PC-9 (cell line): Measurements from ENCODE around the gene DIPK1B. TPM values are rescaled to one million over a fixed set of nuclear protein-coding genes. Genes with fewer than 3 reads are reported as not detected.

Experiments used
- BruUV-seq: library from RNA; stranded (reverse); fragments of 400-500 nt; replicated peaks from 2 replicates; lab custom pipeline; 2021; lab: Mats Ljungman, UMichigan
- CTCF ChIA-PET: fragments of 300-600 bp; sonication (Branson Sonifier 250); formaldehyde crosslinking; loops from one replicate; lab custom pipeline; 2022; ENCODE audit warnings: antibody characterized with exemption; lab: Charles Lee
- POLR2A ChIA-PET: fragments of 300-600 bp; sonication (Branson Sonifier 250); formaldehyde crosslinking; loops from one replicate; lab custom pipeline; 2022; ENCODE audit warnings: antibody characterized with exemption; ENCODE audit not compliant: unreplicated experiment; lab: Charles Lee
- DNase-seq, 2 experiments: peaks; one replicate each; pipeline versions ENCODE4 v3.0.0 to v3.0.0-alpha.2; 2015 to 2022; ENCODE audit warnings: mixed read lengths in 1 of 2
- H2AFZ ChIP-seq: fragments of 200-600 bp; sonication (generic); 2 replicates; pipeline ENCODE4 v1.8.1; 2017; ENCODE audit warnings: antibody characterized with exemption
- H3F3A ChIP-seq: fragments of 200-600 bp; sonication (generic); 2 replicates; pipeline ENCODE4 v1.8.1; 2017; ENCODE audit warnings: antibody characterized with exemption, mild to moderate bottlenecking, low read depth; ENCODE audit not compliant: insufficient read depth
- H3K27ac ChIP-seq: fragments of 200-600 bp; sonication (generic); 2 replicates; pipeline ENCODE4 v1.6.1; 2016; ENCODE audit warnings: mixed run types
- H3K27me3 ChIP-seq: fragments of 200-600 bp; sonication (generic); 2 replicates; pipeline ENCODE4 v1.6.1; 2016; ENCODE audit warnings: low read depth, mixed run types; ENCODE audit not compliant: insufficient read depth
- H3K36me3 ChIP-seq: fragments of 200-600 bp; sonication (generic); 2 replicates; pipeline ENCODE4 v1.6.1; 2016; ENCODE audit warnings: low read depth, mixed run types
- H3K4me1 ChIP-seq: fragments of 200-600 bp; sonication (generic); replicated peaks from 2 replicates; pipeline ENCODE4 v1.6.1; 2016; ENCODE audit warnings: mixed run types; ENCODE audit not compliant: insufficient read depth
- H3K4me2 ChIP-seq: fragments of 200-600 bp; sonication (generic); 2 replicates; pipeline ENCODE4 v1.6.1; 2017; ENCODE audit warnings: mixed run types
- H3K4me3 ChIP-seq: fragments of 200-600 bp; sonication (generic); 2 replicates; pipeline ENCODE4 v1.6.1; 2016; ENCODE audit warnings: mixed run types
- H3K79me2 ChIP-seq: fragments of 200-600 bp; sonication (generic); 2 replicates; pipeline ENCODE4 v1.6.1; 2017; ENCODE audit warnings: low read depth, mixed run types
- H3K9me2 ChIP-seq: fragments of 200-600 bp; sonication (generic); 2 replicates; pipeline ENCODE4 v1.8.1; 2017; ENCODE audit warnings: mild to moderate bottlenecking; ENCODE audit not compliant: insufficient read depth
- H3K9me3 ChIP-seq: fragments of 200-600 bp; sonication (generic); 2 replicates; pipeline ENCODE4 v1.8.1; 2016; ENCODE audit warnings: low read depth; ENCODE audit not compliant: insufficient read depth
- H4K20me1 ChIP-seq: fragments of 200-600 bp; sonication (generic); 2 replicates; pipeline ENCODE4 v1.8.1; 2017; ENCODE audit not compliant: insufficient read depth
- EZH2 ChIP-seq: fragments of 200-600 bp; sonication (generic); IDR thresholded peaks from 2 replicates; pipeline ENCODE4 v1.8.0; 2017; ENCODE audit warnings: antibody characterized with exemption, low read depth
- intact Hi-C: fragments of 100-400 bp; cut with micrococcal nuclease; formaldehyde crosslinking; loops from one replicate; pipeline ENCODE4 v1.10.0; 2022; ENCODE audit not compliant: unreplicated experiment
- total RNA-seq: library from RNA; stranded (reverse); gene quantifications from 2 replicates; pipeline ENCODE4 v1.2.3, GENCODE V29; 2021
- TF ChIP-seq, protein P1 (sequence below): fragments of 200-600 bp; sonication (generic); conservative IDR thresholded peaks from 2 replicates; pipeline ENCODE4 v1.6.1; 2017; ENCODE audit warnings: mixed run types, antibody characterized with exemption, mild to moderate bottlenecking, moderate library complexity

Gene DIPK1B
- total RNA-seq, 1 experiment from 2014 or later, result 19.0 TPM

DNA sequence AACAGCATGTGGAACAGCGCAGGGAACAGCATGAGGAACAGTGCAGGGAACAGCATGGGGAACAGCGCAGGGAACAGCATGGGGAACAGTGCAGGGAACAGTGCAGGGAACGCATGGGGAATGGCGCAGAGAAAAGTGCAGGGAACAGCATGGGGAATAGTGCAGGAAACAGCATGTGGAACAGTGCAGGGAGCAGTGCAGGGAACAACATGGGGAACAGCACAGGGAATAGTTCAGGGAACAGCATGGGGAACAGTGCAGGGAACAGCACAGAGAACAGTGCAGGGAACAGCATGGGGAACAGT is 43.7 kb downstream of the DIPK1B start:
- TF ChIP-seq, protein P1, sequence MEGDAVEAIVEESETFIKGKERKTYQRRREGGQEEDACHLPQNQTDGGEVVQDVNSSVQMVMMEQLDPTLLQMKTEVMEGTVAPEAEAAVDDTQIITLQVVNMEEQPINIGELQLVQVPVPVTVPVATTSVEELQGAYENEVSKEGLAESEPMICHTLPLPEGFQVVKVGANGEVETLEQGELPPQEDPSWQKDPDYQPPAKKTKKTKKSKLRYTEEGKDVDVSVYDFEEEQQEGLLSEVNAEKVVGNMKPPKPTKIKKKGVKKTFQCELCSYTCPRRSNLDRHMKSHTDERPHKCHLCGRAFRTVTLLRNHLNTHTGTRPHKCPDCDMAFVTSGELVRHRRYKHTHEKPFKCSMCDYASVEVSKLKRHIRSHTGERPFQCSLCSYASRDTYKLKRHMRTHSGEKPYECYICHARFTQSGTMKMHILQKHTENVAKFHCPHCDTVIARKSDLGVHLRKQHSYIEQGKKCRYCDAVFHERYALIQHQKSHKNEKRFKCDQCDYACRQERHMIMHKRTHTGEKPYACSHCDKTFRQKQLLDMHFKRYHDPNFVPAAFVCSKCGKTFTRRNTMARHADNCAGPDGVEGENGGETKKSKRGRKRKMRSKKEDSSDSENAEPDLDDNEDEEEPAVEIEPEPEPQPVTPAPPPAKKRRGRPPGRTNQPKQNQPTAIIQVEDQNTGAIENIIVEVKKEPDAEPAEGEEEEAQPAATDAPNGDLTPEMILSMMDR, result no peak
- no peak for TF ChIP-seq EZH2
- intact Hi-C loops, result no loop called here
- BruUV-seq, result no TSS peak
- ChIA-PET POLR2A (no interaction called here), CTCF (no interaction called here)
- H3K4me1 ChIP-seq, result no peaks in the 10 kb centered on the region
- H3K9me3 ChIP-seq, result peaks cover 12% of the 10 kb centered on the region; the same call in 1 of the 2 replicates
- no peak for DNase-seq
- H3K79me2 ChIP-seq, result no peaks in the 10 kb centered on the region
- H3K9me2 ChIP-seq, result no peaks in the 10 kb centered on the region
- no peak overlapping the region for H3K4me3 ChIP-seq
- H3F3A ChIP-seq, result no peaks in the 10 kb centered on the region
- no peaks in the 10 kb centered on the region for H4K20me1 ChIP-seq
- H2AFZ ChIP-seq, result no peak overlapping the region
- H3K36me3 ChIP-seq, result no peaks in the 10 kb centered on the region
- no peak overlapping the region for H3K4me2 ChIP-seq
- no peak overlapping the region for H3K27ac ChIP-seq
- peaks cover 46% of the 10 kb centered on the region for H3K27me3 ChIP-seq

- Histone ChIP-seq H3K4me2 (no peak overlapping the region), H3F3A (no peaks in the 10 kb centered on the region), H3K79me2 (no peaks in the 10 kb centered on the region), H3K9me2 (no peaks in the 10 kb centered on the region), H3K4me1 (no peaks in the 10 kb centered on the region), H3K9me3 (peaks cover 8% of the 10 kb centered on the region; the same call in 1 of the 2 replicates), H3K36me3 (no peaks in the 10 kb centered on the region), H3K4me3 (no peak overlapping the region), H2AFZ (no peak overlapping the region), H4K20me1 (no peaks in the 10 kb centered on the region), H3K27ac (no peak overlapping the region), H3K27me3 (peaks cover 39% of the 10 kb centered on the region)
- POLR2A ChIA-PET, result no interaction called here
- TF ChIP-seq, protein P1, result no peak
- no peak for TF ChIP-seq EZH2
- no peak for DNase-seq
- no TSS peak for BruUV-seq
- intact Hi-C loops, result no loop called here
- CTCF ChIA-PET, result no interaction called here
Measured at GRCh38 chr9:136756836-136757235, 44.5 kb downstream of the DIPK1B start.

GRCh38 chr9:136757328-136757727 is 45.0 kb downstream of the DIPK1B start:
- no peaks in the 10 kb centered on the region for H3K4me1 ChIP-seq
- no peak overlapping the region for H3K4me2 ChIP-seq
- no peak for TF ChIP-seq EZH2
- TF ChIP-seq, protein P1, result no peak
- ChIA-PET CTCF (interaction anchor here (0.6 kb wide), 1 partner anchor 479 kb away, joined by 3 read pairs; no protein-coding TSS in a partner anchor), POLR2A (interaction anchor here (0.7 kb wide), 1 partner anchor 479 kb away, joined by 3 read pairs; no protein-coding TSS in a partner anchor)
- no peaks in the 10 kb centered on the region for H3K36me3 ChIP-seq
- no TSS peak for BruUV-seq
- no peaks in the 10 kb centered on the region for H3K79me2 ChIP-seq
- no peak overlapping the region for H3K4me3 ChIP-seq
- no peaks in the 10 kb centered on the region for H3F3A ChIP-seq
- no peak overlapping the region for H2AFZ ChIP-seq
- peaks cover 4% of the 10 kb centered on the region; the same call in 1 of the 2 replicates for H3K9me3 ChIP-seq
- DNase-seq, result no peak
- H3K27me3 ChIP-seq, result peaks cover 34% of the 10 kb centered on the region
- H3K27ac ChIP-seq, result no peak overlapping the region
- intact Hi-C loops, result no loop called here
- no peaks in the 10 kb centered on the region for H4K20me1 ChIP-seq
- H3K9me2 ChIP-seq, result no peaks in the 10 kb centered on the region
